Thyroid gland (tissue), 4 donors: Measurements from ENCODE around the gene EVC. TPM values are rescaled to one million over a fixed set of nuclear protein-coding genes. Genes with fewer than 3 reads are reported as not detected.
A peak's percentile ranks its signal among the peaks of the same experiment; 100 is the strongest.

ENCODE experiments used
- DNase-seq, 2 donors: peaks; one replicate each; pipeline ENCODE4 v3.0.0-alpha.2; 2019
- H3K27ac ChIP-seq, 3 donors: fragments of 200-600 bp; sonication (generic); 1 replicate in 2 of 3; 2 replicates in 1 of 3; pipeline ENCODE4 v1.5.1; 2016 to 2019; ENCODE audit warnings: mild to moderate bottlenecking in 1 of 3, moderate library complexity in 1 of 3
- H3K27me3 ChIP-seq: fragments of 200-600 bp; sonication (generic); one replicate; pipeline ENCODE4 v1.5.1; 2019
- H3K36me3 ChIP-seq, 2 donors: fragments of 200-600 bp; sonication (generic); one replicate each; pipeline ENCODE4 v1.5.1; 2016 to 2019
- H3K4me1 ChIP-seq, 2 donors: fragments of 200-600 bp; sonication (generic); one replicate each; pipeline ENCODE4 v1.5.1; 2017 to 2019
- H3K4me3 ChIP-seq, 3 donors: fragments of 200-600 bp; sonication (generic); replicated peaks in 1 of 3; 1 replicate in 2 of 3; 2 replicates in 1 of 3; pipeline ENCODE4 v1.5.1; 2016; ENCODE audit warnings: mild to moderate bottlenecking in 1 of 3
- H3K9me3 ChIP-seq: fragments of 200-600 bp; sonication (generic); one replicate; pipeline ENCODE4 v1.5.1; 2017
- CTCF ChIP-seq, 6 experiments: fragments of 200-600 bp in 3 of 6; fragments of 450-650 bp in 3 of 6; sonication (generic) in 3 of 6; IDR thresholded peaks; one replicate each; pipeline ENCODE4 v1.5.1; 2016 to 2019; ENCODE audit warnings: antibody characterized with exemption in 6 of 6, mild to moderate bottlenecking in 2 of 6, inconsistent platforms in 1 of 6, moderate library complexity in 1 of 6
- POLR2A ChIP-seq, 2 donors: fragments of 450-650 bp; IDR thresholded peaks; one replicate each; pipeline ENCODE4 v1.6.1; 2017; ENCODE audit warnings: antibody characterized with exemption in 2 of 2, mild to moderate bottlenecking in 2 of 2, moderate library complexity in 1 of 2
- WGBS, 2 donors: methylation state at CpG; one replicate each; pipeline ENCODE4 v1.1.5; 2017; 5-methylcytosine and 5-hydroxymethylcytosine counted together
- intact Hi-C: fragments of 100-400 bp; cut with DNase I; formaldehyde crosslinking; loops from one replicate; pipeline ENCODE4 v1.15.1; 2023
- total RNA-seq, 4 donors: library from RNA; depleted of rRNA; stranded (reverse); fragments of >200 nt; gene quantifications; one replicate each; pipeline ENCODE4 v1.2.3, GENCODE V29; 2016

EVC gene
- total RNA-seq, 4 donors from 2014 or later = 21.4 to 43.6 (median 38.6) TPM

GRCh38 chr4:5747738-5748375, 36.9 kb downstream of the EVC start:
- Histone ChIP-seq H3K4me3 (no peak overlapping the region), H3K4me1 (peaks cover 10 to 11% of the 10 kb centered on the region in 2 donors), H3K9me3 (no peaks in the 10 kb centered on the region), H3K27me3 (no peaks in the 10 kb centered on the region), H3K36me3 (peaks cover 0 to 12% of the 10 kb centered on the region in 2 donors), H3K27ac (peak overlapping the region in 1 of 3 donors; percentile 30)
- intact Hi-C loops = no loop called here
- WGBS, 2 donors = 33 to 42% methylated on average over 11 of the region's 11 CpGs
- TF ChIP-seq POLR2A (IDR thresholded peaks at IDR 0.05) (no peak), CTCF (IDR thresholded peaks at IDR 0.05) (no peak)
- DNase-seq = peak; percentile 20 to 44

GRCh38 chr4:5749568-5749967, 38.6 kb downstream of the EVC start:
- TF ChIP-seq CTCF (IDR thresholded peaks at IDR 0.05) (no peak), POLR2A (IDR thresholded peaks at IDR 0.05) (no peak)
- no peak for DNase-seq
- Histone ChIP-seq H3K9me3 (no peaks in the 10 kb centered on the region), H3K36me3 (peaks cover 4 to 16% of the 10 kb centered on the region in 2 donors), H3K27me3 (no peaks in the 10 kb centered on the region), H3K27ac (no peak overlapping the region), H3K4me1 (peaks cover 10 to 11% of the 10 kb centered on the region in 2 donors), H3K4me3 (no peak overlapping the region)
- intact Hi-C loops = no loop called here
- 89 to 92% methylated on average over 9 of the region's 9 CpGs for WGBS, 2 donors

GRCh38 chr4:5750052-5750945, 39.3 kb downstream of the EVC start:
- no peak for DNase-seq
- intact Hi-C loops = no loop called here
- Histone ChIP-seq H3K27me3 (no peaks in the 10 kb centered on the region), H3K4me3 (no peak overlapping the region), H3K9me3 (no peaks in the 10 kb centered on the region), H3K27ac (no peak overlapping the region), H3K4me1 (peaks cover 10 to 11% of the 10 kb centered on the region in 2 donors), H3K36me3 (peaks cover 11 to 18% of the 10 kb centered on the region in 2 donors)
- TF ChIP-seq CTCF (IDR thresholded peaks at IDR 0.05) (no peak), POLR2A (IDR thresholded peaks at IDR 0.05) (no peak)
- 92 to 98% methylated on average over 10 of the region's 10 CpGs for WGBS, 2 donors

- TF ChIP-seq CTCF (IDR thresholded peaks at IDR 0.05) (no peak), POLR2A (IDR thresholded peaks at IDR 0.05) (no peak)
These were observed 40.1 kb downstream of the EVC start for GRCh38 chr4:5750946-5751665.

More at GRCh38 chr4:5750946-5751665, 40.1 kb downstream of the EVC start:
- Histone ChIP-seq H3K4me1 (peaks cover 10 to 11% of the 10 kb centered on the region in 2 donors), H3K4me3 (no peak overlapping the region), H3K27ac (no peak overlapping the region), H3K9me3 (no peaks in the 10 kb centered on the region), H3K36me3 (peaks cover 19 to 20% of the 10 kb centered on the region in 2 donors), H3K27me3 (no peaks in the 10 kb centered on the region)
- intact Hi-C loops = no loop called here
- WGBS, 2 donors = 88 to 92% methylated on average over 16 to 17 of the region's 17 CpGs
- no peak for DNase-seq
